ENCODE results near the gene DYNLT2.
A peak's percentile ranks its signal among the peaks of the same experiment; 100 is the strongest.
"Not testable (repeated sequence)": the region's sequence is repeated elsewhere in the genome, so short reads cannot be mapped to it uniquely, and the experiment has no call there.

DYNLT2 gene

DNA sequence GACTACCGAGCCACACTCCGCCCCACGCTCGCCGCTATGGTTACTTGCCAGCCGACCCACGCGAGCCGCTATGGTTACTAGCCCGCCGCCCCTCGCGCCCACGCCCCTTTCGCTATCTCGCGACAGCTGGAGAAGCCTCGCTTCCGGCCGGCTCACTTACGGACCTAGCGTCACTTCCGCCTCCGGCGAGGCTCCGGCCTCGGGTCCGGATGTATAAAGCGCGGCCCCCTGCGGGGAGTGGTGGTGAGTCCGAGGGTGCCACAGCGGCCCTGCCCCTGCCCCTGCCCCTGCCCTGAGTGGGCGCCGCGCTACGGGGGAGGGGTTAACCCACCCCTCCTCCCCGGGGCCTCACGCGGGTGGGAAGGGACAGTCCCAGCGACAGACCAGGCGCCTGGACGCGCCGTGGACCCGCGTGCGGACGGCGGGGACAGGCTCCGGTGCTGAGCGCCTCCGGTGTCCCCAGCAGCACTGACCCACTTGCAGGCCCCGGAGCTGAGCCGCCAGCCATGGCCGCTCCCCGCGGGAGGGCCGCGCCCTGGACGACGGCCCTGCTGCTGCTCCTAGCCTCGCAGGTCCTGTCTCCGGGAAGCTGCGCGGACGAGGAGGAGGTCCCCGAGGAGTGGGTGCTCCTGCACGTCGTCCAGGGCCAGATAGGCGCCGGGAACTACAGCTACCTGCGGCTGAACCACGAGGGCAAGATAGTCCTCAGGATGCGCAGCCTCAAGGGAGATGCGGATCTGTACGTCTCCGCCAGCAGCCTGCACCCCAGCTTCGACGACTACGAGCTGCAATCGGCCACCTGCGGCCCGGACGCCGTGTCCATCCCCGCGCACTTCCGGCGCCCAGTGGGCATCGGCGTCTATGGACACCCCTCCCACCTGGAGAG lies 49.2 kb downstream of the DYNLT2 start, which contains the start of the genes C6orf120 and WDR27:
C6orf120 (plus strand) TSS at position 173 of the 886 bp plus-strand sequence; CDS start at position 507, 334 bp downstream.
WDR27 (minus strand) TSS at position 76 of the 886 bp plus-strand sequence. CDS start 13,024 bp downstream, outside the sequence.
- peak; percentile 95 for DNase-seq (ENCODE audit: low read depth in 2 of 2, low spot score in 1 of 2)

DNA sequence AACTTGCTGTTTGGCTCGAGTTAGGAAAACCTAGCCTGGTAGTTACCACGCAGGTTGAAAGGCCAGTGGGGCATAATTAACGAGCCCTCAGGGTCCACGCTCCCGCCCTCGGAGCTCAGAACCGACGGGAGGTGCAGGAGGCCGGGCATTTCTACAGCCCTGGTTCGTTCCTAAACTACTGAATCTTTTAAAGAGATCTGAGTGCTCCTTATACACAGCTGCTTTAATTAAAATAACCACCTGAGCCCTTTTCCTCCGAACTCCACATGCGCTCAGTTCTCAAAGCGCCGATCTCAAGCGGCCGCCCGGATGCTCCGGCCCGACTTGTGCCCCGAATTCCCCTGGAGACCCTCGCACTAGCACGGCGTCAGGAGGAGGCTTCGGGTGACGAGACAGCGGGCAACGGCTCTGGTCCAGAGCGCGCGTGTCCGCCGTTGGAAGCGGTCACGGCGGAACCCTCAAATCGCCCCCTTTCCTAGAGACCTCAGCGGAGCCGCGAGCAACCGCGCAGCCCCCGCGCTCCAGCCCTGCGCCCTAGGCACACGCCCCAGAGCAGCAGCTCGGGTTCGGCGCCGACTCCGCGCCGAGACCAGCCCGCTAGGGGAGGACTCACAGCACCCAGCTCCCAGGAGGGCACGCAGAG lies 49.9 kb downstream of the DYNLT2 start:
- no peak for DNase-seq (ENCODE audit: low read depth in 2 of 2, low spot score in 1 of 2)

DNA sequence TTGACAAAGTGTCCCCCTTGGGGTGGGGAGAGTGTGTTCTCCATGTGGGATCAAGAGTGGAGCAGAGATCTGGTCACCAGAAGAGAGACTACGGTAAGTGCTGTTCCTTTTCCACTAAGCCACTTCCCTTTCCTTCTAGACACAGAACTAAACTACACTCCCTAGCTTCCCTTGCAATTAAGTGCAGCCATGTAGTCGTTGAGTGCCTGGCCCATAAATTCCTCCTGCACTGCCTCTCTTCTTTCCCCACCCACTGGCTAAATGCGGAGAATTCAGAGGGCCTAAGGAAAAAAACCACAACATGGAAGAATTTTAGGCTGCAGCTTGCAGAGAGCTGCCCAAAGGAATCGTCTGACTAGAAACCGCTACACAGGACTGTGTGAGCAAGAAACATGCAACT lies 51.1 kb downstream of the DYNLT2 start:
- no peak for DNase-seq (ENCODE audit: low read depth in 2 of 2, low spot score in 1 of 2)

DNA sequence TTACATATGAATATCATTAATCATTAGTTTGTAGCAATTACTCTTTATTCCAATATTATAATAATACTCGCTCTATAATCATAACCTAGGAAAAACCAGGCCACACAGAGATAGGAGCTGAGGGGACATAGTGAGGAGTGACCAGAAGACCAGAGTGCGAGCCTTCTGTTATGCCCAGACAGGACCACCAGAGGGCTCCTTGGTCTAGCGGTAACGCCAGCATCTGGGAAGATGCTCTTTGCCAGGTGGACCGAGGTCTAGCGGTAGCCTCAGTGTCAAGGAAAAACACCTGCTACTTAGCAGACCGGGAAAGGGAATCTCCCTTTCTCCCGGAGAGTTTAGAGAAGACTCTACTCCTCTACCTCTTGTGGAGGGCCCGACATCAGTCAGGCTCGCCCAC lies 54.3 kb downstream of the DYNLT2 start:
- not testable (repeated sequence) for DNase-seq (ENCODE audit: low read depth in 2 of 2, low spot score in 1 of 2)

DNA sequence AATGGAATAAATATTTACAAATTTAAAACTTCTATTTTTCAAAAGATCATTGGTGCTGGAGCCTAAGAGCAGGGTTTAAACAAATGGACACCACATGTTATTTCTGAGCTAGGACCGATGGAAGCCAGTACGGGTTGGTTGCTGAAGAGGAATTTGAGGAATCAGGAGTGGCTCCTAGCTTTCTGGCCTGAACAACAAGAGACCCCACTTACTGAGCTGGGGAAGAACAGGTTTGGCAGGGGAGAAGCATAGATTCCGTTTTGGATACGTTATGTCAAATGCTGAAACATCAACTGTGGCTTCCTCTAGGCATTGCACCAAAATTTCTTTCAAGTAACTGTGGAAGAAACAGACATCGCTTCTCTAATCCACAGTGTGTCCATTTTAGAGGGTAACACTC lies 56.2 kb downstream of the DYNLT2 start:
- no peak for DNase-seq (ENCODE audit: low read depth in 2 of 2, low spot score in 1 of 2)

DNA sequence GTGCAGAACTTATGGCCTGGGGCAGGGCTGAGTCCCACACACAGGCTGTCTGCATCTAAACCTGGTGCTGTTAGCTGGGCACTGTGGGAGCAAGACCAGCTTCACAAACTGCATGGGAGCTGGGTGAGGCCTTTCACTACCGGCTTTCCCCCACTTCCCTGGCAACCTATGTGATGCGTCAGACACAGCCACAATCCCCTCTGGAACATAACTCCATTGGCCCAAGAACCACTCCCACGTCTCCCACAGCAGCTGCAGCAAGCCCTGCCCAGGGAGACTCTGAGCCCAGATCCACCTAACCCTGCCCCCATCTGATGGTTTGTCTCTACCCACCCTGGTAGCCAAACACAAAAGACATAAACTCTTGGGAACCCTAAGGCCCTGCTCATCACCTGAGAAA lies 58.9 kb downstream of the DYNLT2 start:
- no peak for DNase-seq (ENCODE audit: low read depth in 2 of 2, low spot score in 1 of 2)

DNA sequence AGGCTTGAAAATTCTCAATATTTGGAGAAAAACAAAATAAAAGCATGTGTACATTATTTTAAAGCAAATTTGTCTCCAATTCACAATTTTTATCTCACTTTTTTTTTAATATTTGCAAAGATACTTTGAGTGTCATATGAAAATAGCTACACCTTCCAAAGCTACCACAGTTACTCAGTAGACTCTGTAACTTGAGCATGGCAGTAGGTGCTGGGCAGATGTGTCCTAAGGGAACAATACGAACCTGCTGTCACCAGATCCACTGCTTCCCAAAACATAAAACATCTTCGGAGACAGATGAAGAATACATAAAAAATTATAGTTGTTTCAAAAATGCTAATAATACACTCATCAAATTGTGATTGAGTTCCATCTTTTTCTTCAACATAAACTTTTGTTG lies 60.1 kb downstream of the DYNLT2 start:
- no peak for DNase-seq (ENCODE audit: low read depth in 2 of 2, low spot score in 1 of 2)

Data from stimulated activated CD8-positive, alpha-beta memory T cell treated with anti-CD3 and anti-CD28 coated beads, Interleukin-4, amount 100 ng/mL, for 1 hour (primary cell).